ENCODE results near the gene DTX3.
"Not testable (repeated sequence)": the region's sequence is repeated elsewhere in the genome, so short reads cannot be mapped to it uniquely, and the experiment has no call there.

Gene DTX3

DNA sequence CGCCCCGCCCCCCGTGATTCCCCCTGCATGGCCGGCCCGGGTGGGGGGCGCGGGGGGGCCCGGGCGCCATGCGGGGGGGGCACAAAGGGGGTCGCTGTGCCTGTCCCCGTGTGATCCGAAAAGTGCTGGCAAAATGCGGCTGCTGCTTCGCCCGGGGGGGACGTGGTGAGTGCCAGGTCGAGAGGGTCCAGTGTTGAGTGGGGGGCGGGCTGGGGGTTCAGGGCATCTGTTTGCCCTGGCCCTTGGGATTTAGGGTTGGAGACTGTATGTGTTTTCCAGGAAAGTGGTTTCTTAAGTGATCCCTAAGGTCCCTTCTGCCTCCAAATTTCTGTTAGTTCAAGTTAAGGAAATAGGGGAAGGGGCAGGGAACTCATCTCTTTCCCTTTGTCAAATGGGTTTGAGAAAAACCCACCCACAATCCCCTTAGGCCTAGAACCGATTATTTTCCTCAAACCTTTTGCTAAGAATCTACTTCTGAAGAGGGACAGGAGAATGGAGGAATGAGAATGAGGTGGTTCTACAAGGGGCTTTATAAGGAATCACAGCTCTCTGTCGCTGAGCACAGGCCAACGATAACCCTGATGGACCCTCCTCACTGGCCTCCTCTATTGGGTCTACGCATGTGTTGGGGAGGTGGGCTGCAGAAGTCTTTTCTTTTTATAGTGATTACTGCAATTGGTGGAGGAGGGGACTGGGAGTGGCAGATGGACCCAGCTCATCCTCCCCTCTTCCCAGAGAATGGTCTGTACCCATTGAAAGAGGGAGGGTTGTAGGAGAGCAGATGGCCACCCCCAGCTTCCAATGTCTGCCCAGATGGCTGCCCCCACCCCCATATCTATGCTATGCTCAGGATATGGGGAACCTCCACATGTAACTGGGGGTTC lies 7.4 kb downstream of the DTX3 start:
- Histone ChIP-seq H3K9me3 (ENCODE audit: control insufficient read depth in 2 of 2, low read length in 2 of 2) (no peaks in the 10 kb centered on the region), H3K27me3 (ENCODE audit: control insufficient read depth in 2 of 2, insufficient read depth in 2 of 2, low read length in 2 of 2) (peaks cover 19 to 37% of the 10 kb centered on the region in 2 donors), H3K27ac (ENCODE audit: low read depth in 2 of 2, low read length in 2 of 2) (no peak overlapping the region), H3K4me1 (ENCODE audit: control insufficient read depth in 2 of 2, insufficient read depth in 2 of 2, low read length in 2 of 2) (no peaks in the 10 kb centered on the region), H3K9ac (ENCODE audit: low read depth in 1 of 2, low read length in 2 of 2) (peak overlapping the region in 1 of 2 donors; percentile 38), H3K4me3 (ENCODE audit: low read length in 2 of 2) (peak overlapping the region; percentile 20 to 37), H3K36me3 (ENCODE audit: control insufficient read depth in 2 of 2, insufficient read depth in 2 of 2, low read length in 2 of 2) (no peaks in the 10 kb centered on the region)

DNA sequence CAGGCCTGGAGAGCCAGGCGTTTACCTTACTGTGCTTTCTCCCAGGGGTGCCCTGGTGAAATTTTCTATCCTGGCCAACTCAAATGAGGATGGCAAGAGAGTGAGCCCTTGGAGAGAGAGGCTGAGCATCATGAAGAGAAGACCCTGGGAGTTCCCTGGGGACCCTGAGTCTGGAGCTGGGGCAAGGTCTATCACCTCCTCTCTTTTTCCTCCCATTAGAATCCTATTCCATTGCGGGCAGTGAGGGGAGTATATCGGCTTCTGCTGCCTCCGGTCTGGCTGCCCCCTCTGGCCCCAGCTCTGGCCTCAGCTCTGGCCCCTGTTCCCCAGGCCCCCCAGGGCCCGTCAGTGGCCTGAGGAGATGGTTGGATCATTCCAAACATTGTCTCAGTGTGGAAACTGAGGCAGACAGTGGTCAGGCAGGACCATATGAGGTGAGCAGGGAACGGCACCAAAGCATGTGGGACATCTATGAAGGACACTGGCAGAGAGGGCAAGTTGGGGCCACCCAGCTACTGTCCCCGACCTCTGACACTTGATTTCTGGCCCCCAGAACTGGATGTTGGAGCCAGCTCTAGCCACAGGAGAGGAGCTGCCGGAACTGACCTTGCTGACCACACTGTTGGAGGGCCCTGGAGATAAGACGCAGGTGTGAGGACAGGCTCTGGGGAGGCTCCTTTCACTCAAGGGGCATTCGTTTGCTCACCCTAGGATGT lies 8.2 kb downstream of the DTX3 start:
- peaks cover 19 to 41% of the 10 kb centered on the region in 2 donors for H3K27me3 ChIP-seq (ENCODE audit: control insufficient read depth in 2 of 2, insufficient read depth in 2 of 2, low read length in 2 of 2)
- no peak overlapping the region for H3K27ac ChIP-seq (ENCODE audit: low read depth in 2 of 2, low read length in 2 of 2)
- no peaks in the 10 kb centered on the region for H3K36me3 ChIP-seq (ENCODE audit: control insufficient read depth in 2 of 2, insufficient read depth in 2 of 2, low read length in 2 of 2)

DNA sequence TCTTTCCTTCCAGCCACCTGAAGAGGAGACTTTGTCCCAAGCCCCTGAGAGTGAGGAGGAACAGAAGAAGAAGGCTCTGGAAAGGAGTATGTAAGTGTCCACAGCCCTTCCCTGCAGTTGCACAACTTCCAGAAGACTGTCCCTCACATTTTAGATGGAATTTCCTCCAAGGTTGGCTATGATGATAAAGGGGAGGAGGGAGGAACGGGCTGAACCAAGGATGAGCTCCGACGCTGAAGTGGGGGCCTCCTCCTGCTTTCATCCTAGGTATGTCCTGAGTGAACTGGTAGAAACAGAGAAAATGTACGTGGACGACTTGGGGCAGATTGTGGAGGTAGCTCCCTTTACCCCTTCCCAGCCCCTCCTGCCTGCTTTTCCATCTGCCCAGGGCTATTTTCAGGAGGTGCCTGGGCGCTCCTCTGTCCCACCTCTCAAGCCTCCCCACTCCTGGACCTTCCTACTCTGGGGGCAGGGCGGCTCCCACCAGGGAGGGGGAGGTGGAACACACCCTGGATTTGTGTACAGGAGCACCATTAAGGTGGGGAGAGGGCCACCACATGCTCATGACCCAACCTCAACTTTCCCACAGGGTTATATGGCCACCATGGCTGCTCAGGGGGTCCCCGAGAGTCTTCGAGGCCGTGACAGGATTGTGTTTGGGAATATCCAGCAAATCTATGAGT lies 8.9 kb downstream of the DTX3 start:
- Histone ChIP-seq H3K27ac (ENCODE audit: low read depth in 2 of 2, low read length in 2 of 2) (no peak overlapping the region), H3K9me3 (ENCODE audit: control insufficient read depth in 2 of 2, low read length in 2 of 2) (no peaks in the 10 kb centered on the region), H3K36me3 (ENCODE audit: control insufficient read depth in 2 of 2, insufficient read depth in 2 of 2, low read length in 2 of 2) (no peaks in the 10 kb centered on the region), H3K4me3 (ENCODE audit: low read length in 2 of 2) (no peak overlapping the region), H3K4me1 (ENCODE audit: control insufficient read depth in 2 of 2, insufficient read depth in 2 of 2, low read length in 2 of 2) (no peaks in the 10 kb centered on the region), H3K9ac (ENCODE audit: low read depth in 1 of 2, low read length in 2 of 2) (no peak overlapping the region), H3K27me3 (ENCODE audit: control insufficient read depth in 2 of 2, insufficient read depth in 2 of 2, low read length in 2 of 2) (peaks cover 19 to 42% of the 10 kb centered on the region in 2 donors)

More for the DNA sequence above, 8.2 kb downstream of the DTX3 start:
- H3K9me3 ChIP-seq (ENCODE audit: control insufficient read depth in 2 of 2, low read length in 2 of 2): no peaks in the 10 kb centered on the region
- no peak overlapping the region for H3K4me3 ChIP-seq (ENCODE audit: low read length in 2 of 2)
- no peak overlapping the region for H3K9ac ChIP-seq (ENCODE audit: low read depth in 1 of 2, low read length in 2 of 2)
- no peaks in the 10 kb centered on the region for H3K4me1 ChIP-seq (ENCODE audit: control insufficient read depth in 2 of 2, insufficient read depth in 2 of 2, low read length in 2 of 2)

DNA sequence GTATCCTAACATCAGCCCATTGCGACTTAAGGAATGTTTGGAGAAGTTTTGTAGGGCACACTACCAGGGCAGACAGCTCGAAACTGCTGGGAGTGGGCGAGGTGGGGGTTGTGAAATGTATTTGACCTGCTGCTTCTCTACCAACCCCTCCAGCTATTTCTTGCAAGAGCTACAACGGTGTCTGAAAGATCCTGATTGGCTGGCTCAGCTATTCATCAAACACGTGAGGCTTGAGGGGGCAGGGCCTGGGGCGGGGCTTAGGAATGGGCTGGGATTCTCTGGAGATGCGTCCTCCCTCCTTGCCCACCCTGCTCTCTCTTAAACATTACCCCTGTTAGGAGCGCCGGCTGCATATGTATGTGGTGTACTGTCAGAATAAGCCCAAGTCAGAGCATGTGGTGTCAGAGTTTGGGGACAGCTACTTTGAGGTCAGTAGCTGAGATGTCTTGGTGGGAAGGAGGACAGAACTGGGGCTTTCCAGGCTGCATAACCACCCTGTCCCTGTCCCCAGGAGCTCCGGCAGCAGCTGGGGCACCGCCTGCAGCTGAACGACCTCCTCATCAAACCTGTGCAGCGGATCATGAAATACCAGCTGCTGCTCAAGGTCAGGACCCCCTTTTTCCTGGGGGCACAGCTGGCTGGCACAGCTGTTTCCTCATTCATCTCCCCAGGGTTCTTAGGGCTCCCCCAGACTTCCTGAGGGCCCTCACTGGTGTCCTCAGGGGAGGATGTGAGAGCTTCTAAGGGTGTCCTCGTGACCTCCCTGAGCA lies 9.7 kb downstream of the DTX3 start:
- Histone ChIP-seq H3K27me3 (ENCODE audit: control insufficient read depth in 2 of 2, insufficient read depth in 2 of 2, low read length in 2 of 2) (peaks cover 26 to 46% of the 10 kb centered on the region in 2 donors), H3K36me3 (ENCODE audit: control insufficient read depth in 2 of 2, insufficient read depth in 2 of 2, low read length in 2 of 2) (no peaks in the 10 kb centered on the region), H3K27ac (ENCODE audit: low read depth in 2 of 2, low read length in 2 of 2) (no peak overlapping the region), H3K9me3 (ENCODE audit: control insufficient read depth in 2 of 2, low read length in 2 of 2) (no peaks in the 10 kb centered on the region), H3K4me1 (ENCODE audit: control insufficient read depth in 2 of 2, insufficient read depth in 2 of 2, low read length in 2 of 2) (no peaks in the 10 kb centered on the region), H3K4me3 (ENCODE audit: low read length in 2 of 2) (no peak overlapping the region), H3K9ac (ENCODE audit: low read depth in 1 of 2, low read length in 2 of 2) (no peak overlapping the region)

DNA sequence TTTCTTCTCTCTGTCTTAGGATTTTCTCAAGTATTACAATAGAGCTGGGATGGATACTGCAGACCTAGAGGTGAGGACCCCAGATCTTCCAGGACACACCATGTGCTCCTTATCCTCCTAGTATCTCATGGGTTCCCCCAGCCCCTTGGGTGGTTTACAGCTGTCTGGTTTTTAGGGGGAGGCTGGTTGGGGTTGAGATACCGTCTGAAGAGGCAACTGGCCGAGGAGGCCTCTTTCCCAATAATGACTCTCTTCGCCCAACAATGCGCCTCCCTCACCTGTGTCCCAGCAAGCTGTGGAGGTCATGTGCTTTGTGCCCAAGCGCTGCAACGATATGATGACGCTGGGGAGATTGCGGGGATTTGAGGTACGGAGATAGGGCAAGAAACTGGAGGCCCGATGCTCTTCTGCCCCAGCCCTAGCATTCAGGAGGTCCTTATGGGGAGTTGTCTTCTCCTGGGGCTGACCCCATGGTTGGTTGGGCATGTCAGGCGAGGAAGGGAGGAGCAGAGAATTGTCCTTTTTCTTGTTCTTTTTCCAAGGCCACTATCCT lies 10.4 kb downstream of the DTX3 start:
- H3K4me1 ChIP-seq (ENCODE audit: control insufficient read depth in 2 of 2, insufficient read depth in 2 of 2, low read length in 2 of 2): peaks cover 0 to 2% of the 10 kb centered on the region in 2 donors
- H3K27ac ChIP-seq (ENCODE audit: low read depth in 2 of 2, low read length in 2 of 2): no peak overlapping the region
- H3K9ac ChIP-seq (ENCODE audit: low read depth in 1 of 2, low read length in 2 of 2): no peak overlapping the region
- H3K36me3 ChIP-seq (ENCODE audit: control insufficient read depth in 2 of 2, insufficient read depth in 2 of 2, low read length in 2 of 2): no peaks in the 10 kb centered on the region
- no peaks in the 10 kb centered on the region for H3K9me3 ChIP-seq (ENCODE audit: control insufficient read depth in 2 of 2, low read length in 2 of 2)
- no peak overlapping the region for H3K4me3 ChIP-seq (ENCODE audit: low read length in 2 of 2)
- H3K27me3 ChIP-seq (ENCODE audit: control insufficient read depth in 2 of 2, insufficient read depth in 2 of 2, low read length in 2 of 2): peaks cover 31 to 52% of the 10 kb centered on the region in 2 donors

DNA sequence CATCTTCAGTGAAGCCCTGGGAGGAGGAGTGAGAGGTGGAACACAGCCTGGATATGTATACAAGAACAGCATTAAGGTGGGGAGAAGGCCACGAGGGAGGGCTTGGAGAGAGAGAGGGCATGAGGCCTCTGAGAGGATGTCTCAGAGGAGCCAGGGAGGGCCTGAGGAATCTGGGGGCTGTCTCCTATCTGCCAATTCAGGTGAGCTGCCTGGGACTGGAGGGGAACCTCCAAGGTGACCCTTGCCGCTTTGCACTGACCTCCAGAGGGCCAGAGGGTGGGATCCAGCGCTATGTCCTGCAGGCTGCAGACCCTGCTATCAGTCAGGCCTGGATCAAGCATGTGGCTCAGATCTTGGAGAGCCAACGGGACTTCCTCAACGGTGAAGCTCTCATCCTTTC lies 11.0 kb downstream of the DTX3 start:
- Histone ChIP-seq H3K9ac (ENCODE audit: low read depth in 1 of 2, low read length in 2 of 2) (no peak overlapping the region), H3K4me3 (ENCODE audit: low read length in 2 of 2) (no peak overlapping the region), H3K4me1 (ENCODE audit: control insufficient read depth in 2 of 2, insufficient read depth in 2 of 2, low read length in 2 of 2) (peaks cover 0 to 2% of the 10 kb centered on the region in 2 donors), H3K9me3 (ENCODE audit: control insufficient read depth in 2 of 2, low read length in 2 of 2) (no peaks in the 10 kb centered on the region), H3K27ac (ENCODE audit: low read depth in 2 of 2, low read length in 2 of 2) (no peak overlapping the region), H3K36me3 (ENCODE audit: control insufficient read depth in 2 of 2, insufficient read depth in 2 of 2, low read length in 2 of 2) (no peaks in the 10 kb centered on the region), H3K27me3 (ENCODE audit: control insufficient read depth in 2 of 2, insufficient read depth in 2 of 2, low read length in 2 of 2) (peaks cover 36 to 54% of the 10 kb centered on the region in 2 donors)

DNA sequence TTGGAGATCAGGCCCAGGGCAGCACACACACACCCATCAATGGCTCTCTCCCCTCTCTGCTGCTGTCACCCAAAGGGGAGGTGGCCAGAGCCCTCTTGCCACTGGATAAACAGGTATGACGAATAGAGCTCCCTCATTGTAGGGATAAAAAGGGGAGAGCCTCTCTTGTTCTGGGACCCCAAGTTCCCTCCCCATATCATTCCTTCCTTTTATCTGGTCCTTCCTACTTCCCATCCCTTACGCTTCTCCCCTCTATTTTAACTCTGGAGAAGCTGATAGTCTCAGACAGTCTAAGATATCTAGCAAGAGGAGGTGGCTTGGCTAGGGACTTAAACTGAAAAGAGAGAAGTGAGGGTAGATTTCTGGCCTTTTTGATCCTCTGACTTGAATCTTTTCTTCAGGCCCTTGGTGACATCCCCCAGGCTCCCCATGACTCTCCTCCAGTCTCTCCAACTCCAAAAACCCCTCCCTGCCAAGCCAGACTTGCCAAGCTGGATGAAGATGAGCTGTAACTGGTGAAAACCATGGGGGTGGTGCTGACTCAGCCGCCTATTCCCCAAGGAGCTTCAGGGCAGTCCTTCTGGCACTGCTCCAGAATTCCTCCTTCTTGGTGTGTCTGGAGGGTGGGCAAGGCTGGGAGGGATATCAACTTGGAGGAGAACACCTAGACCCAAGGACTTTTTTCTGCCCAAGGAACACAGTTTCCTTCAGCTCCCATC lies 11.9 kb downstream of the DTX3 start:
- Histone ChIP-seq H3K27ac (ENCODE audit: low read depth in 2 of 2, low read length in 2 of 2) (no peak overlapping the region), H3K9ac (ENCODE audit: low read depth in 1 of 2, low read length in 2 of 2) (no peak overlapping the region), H3K36me3 (ENCODE audit: control insufficient read depth in 2 of 2, insufficient read depth in 2 of 2, low read length in 2 of 2) (no peaks in the 10 kb centered on the region), H3K27me3 (ENCODE audit: control insufficient read depth in 2 of 2, insufficient read depth in 2 of 2, low read length in 2 of 2) (peaks cover 41 to 58% of the 10 kb centered on the region in 2 donors), H3K4me3 (ENCODE audit: low read length in 2 of 2) (no peak overlapping the region), H3K9me3 (ENCODE audit: control insufficient read depth in 2 of 2, low read length in 2 of 2) (no peaks in the 10 kb centered on the region), H3K4me1 (ENCODE audit: control insufficient read depth in 2 of 2, insufficient read depth in 2 of 2, low read length in 2 of 2) (peaks cover 6 to 11% of the 10 kb centered on the region in 2 donors)

DNA sequence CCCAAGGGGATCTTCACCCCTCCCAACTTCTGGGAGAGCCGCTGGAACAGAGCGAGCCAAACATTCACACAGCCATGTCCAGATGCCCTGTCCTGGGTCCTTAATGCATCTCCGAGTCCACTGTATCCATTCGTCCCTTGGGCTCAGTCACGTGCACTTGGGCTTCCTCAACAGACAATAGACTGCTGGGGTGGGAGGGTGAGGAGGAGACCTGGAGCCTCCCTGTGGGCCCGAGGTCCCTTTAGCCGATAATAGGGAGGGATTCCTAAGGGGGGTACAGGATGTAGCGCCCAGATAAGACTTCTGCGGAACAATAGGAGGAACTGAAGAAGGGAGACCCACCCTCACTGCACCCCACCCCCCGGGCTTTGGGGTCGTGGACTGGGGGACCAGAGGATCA lies 13.3 kb downstream of the DTX3 start:
- H3K27ac ChIP-seq (ENCODE audit: low read depth in 2 of 2, low read length in 2 of 2): no peak overlapping the region
- H3K4me3 ChIP-seq (ENCODE audit: low read length in 2 of 2): no peak overlapping the region
- H3K9ac ChIP-seq (ENCODE audit: low read depth in 1 of 2, low read length in 2 of 2): no peak overlapping the region
- H3K27me3 ChIP-seq (ENCODE audit: control insufficient read depth in 2 of 2, insufficient read depth in 2 of 2, low read length in 2 of 2): peaks cover 49 to 64% of the 10 kb centered on the region in 2 donors
- H3K9me3 ChIP-seq (ENCODE audit: control insufficient read depth in 2 of 2, low read length in 2 of 2): no peaks in the 10 kb centered on the region
- H3K4me1 ChIP-seq (ENCODE audit: control insufficient read depth in 2 of 2, insufficient read depth in 2 of 2, low read length in 2 of 2): peaks cover 11 to 15% of the 10 kb centered on the region in 2 donors
- H3K36me3 ChIP-seq (ENCODE audit: control insufficient read depth in 2 of 2, insufficient read depth in 2 of 2, low read length in 2 of 2): no peaks in the 10 kb centered on the region

DNA sequence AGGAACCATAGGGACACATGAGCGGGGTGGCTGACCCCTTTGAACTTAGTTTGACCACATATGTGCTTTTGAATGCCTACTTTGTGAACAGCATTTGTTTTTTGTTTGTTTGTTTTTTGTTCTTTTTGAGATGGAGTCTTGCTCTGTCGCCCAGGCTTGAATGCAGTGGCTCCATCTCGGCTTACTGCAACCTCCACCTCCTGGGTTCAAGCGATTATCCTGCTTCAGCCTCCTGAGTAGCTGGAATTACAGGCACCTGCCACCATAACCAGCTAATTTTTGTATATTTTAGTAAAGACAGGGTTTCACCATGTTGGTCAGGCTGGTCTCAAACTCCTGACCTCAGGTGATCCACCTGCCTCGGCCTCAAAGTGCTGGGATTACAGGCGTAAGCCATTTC lies 13.8 kb downstream of the DTX3 start:
- not testable (repeated sequence) for H3K9me3 ChIP-seq (ENCODE audit: control insufficient read depth in 2 of 2, low read length in 2 of 2); H3K4me3 ChIP-seq (ENCODE audit: low read length in 2 of 2); H3K27ac ChIP-seq (ENCODE audit: low read depth in 2 of 2, low read length in 2 of 2); H3K36me3 ChIP-seq (ENCODE audit: control insufficient read depth in 2 of 2, insufficient read depth in 2 of 2, low read length in 2 of 2); H3K9ac ChIP-seq (ENCODE audit: low read depth in 1 of 2, low read length in 2 of 2)
- Histone ChIP-seq H3K4me1 (ENCODE audit: control insufficient read depth in 2 of 2, insufficient read depth in 2 of 2, low read length in 2 of 2) (peaks cover 11 to 15% of the 10 kb centered on the region in 2 donors), H3K27me3 (ENCODE audit: control insufficient read depth in 2 of 2, insufficient read depth in 2 of 2, low read length in 2 of 2) (peaks cover 48 to 60% of the 10 kb centered on the region in 2 donors)

All from mucosa of rectum (tissue), 2 donors.